ENCODE measurements around the gene DIP2C.
"Not testable (repeated sequence)": the region's sequence is repeated elsewhere in the genome, so short reads cannot be mapped to it uniquely, and the experiment has no call there.

The DIP2C gene

DNA sequence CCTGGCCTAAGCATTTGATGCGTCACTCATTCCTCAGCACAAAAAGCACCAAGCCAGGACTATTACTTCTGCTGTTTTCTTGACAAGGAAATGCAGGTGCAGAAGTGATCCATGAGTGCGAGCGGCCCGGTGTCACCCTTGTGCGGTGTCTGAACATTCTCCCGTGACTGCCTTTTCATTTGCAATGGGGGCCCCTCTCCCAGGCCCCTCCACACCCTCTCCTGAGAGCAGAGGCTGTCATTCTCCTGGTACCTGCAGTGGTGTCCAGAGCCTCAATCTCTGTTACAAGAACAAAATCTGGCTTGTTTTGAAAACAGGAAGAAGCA is 213.1 kb downstream of the DIP2C start:
- no peak for DNase-seq

DNA sequence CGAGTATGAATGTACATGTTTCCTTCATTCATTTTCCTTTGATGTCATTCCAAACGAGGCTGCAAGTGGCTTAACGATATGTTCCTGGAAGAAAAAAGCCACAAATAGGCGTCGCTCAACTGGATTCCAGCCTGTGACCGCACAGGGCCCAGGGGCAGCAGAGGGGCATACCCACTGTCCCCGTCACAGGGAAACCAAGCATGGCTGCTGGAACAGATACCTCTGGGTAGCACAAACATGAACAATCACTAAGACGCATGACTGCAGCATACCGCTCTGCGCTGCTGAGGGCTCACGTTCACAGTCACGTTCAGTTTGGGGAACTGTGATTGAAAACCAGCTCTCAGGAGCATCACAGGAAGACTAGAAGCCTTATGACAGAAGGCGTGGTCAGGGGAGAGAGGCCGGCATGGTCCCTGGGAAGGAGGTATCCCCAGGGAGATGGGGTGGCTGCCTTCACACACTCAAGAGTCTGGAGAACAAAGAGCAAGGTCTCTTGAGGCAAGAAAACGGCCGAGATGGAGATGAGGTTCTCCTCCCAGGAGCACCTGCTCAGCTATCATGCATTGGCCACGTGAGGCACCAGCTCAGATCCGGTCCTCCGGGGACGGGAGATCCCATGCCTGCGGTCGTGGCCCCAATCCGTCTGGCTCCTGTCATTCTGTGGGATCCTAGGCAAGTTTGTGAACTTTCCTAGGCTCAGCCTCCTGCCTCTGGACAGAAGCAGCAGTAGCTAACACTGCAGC is 213.6 kb downstream of the DIP2C start:
- DNase-seq: peak in 1 of 2 experiments; percentile 3

DNA sequence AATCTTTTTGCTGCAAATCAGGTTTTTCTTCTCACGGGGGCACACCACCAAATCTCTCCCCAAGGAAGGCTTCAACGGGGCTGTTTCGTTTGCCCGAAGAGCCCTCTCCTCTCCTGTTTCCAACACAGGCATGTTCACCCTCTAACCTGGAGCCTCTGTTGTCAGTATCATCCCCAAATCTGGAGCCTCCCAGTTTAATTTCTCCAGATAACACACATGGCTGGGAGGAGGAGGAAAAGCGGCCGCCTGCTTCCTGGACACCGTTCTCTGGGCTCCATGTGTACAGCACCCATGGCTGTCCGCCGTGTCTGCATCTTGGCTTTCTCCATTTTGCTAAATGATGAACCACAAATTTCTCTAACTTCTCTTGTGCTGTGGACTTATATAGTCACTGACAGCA is 214.5 kb downstream of the DIP2C start:
- DNase-seq: no peak

DNA sequence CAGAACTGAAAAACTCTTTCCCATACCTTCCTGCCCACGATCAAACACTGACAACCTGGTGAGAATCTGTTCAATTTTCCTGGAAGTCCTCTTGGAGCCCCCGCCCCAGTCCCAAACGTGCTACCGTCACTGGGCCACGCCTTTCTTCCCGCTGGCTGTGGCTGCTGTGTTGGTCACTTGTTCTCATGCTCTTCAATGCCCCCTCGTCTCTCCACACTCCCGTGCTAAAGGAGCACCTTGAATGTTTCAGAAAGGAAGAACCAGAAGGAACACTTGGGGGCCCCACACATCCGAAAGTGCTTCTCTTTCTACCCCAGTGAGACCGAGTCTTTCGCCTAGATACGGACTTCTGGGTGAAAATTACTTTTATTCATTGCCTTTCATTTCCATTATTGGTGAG is 215.1 kb downstream of the DIP2C start:
- DNase-seq: no peak

DNA sequence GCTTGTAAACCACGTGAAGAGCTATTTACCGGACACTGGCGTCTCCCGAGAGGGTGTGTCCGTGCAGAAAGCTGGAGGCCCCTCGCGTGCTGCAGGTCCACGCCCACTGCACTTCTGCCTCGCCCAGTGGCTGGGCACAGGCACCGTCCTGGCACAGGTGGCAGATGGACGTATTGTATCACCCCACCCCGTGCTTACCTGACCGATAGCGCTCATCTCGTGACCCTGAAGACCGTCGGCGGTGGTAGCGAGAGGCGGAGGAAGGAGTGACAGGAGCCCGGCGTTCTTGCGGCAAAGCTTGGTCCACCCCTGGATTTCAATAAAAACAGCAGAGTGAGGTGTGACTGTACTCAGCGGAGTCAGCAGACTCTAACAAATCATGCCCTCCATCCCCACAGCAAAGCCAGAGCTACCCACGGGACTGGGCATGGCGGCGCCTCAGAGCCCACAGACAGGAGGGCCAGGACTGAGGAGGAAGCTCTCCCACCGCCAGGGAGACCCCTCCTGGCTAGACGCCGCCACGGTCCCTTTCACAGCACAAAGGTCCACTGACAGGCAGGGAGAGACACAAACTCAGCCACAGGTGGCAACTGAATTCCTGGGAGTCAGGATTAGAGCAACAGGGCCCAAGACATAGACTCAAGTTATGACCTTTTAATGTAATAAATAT is 217.1 kb downstream of the DIP2C start:
- DNase-seq: no peak

DNA sequence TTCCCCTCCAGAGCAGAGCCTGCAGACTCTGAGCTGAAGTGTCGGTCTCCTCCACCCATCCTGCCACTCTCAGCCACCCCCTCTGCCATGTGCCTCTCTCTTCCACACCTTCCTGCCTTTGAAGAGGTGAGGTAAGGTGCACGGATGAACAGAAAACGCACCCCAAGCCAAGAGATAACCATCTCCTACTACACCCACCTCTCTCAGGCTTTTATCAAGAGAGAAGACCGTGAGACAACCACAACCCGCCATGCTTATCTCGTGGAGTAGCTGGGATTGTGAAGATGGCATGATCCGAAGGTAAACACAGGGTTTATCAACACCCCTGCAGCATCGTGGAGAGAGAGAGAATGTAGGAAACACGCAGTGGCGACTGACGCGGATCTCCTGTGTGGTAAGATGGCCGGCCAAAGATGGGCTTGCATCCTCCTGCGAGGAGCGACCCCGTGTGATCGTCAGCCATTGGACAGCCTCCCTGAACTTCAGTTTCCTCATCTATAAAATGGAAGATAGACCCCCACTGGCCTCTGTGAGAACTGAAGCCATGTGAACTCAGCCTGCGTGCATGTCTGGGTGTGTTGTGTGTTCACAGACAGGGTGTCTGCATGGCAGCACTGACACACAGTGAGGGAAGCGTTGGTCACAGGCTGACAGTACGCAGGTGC is 219.0 kb downstream of the DIP2C start:
- peak; percentile 34 to 45 for DNase-seq

DNA sequence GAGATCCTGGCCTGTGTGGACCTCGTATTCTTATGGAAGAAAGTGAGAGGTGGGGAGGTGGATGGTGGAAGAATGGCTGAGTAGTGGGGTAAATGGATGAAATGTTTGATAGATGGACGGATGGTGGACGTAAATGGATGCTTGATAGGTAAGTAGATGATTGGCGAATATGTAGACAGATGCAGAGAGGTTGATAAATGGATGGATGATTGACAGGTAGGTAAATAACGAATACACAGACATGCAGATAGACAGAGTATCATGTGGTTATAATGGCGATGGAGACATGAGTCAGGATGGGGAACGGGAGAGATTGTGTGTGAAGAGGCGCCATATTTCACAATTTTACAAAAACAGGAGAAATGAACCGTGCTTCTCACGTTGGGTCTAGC is 219.5 kb downstream of the DIP2C start:
- DNase-seq: no peak

DNA sequence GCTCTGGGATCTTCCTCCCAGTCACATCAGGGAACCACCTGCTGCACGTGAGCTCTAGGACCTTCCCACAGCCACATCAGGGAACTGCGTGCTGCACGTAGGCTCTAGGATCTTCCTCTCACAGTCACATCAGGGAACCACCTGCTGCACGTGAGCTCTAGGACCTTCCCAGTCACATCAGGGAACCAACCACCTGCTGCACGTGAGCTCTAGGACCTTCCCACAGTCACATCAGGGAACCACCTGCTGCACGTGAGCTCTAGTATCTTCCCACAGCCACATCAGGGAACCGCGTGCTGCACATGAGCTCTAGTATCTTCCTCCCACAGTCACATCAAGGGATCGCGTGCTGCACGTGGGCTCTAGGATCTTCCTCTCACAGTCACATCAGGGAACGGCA is 229.7 kb downstream of the DIP2C start:
- no peak for DNase-seq

DNA sequence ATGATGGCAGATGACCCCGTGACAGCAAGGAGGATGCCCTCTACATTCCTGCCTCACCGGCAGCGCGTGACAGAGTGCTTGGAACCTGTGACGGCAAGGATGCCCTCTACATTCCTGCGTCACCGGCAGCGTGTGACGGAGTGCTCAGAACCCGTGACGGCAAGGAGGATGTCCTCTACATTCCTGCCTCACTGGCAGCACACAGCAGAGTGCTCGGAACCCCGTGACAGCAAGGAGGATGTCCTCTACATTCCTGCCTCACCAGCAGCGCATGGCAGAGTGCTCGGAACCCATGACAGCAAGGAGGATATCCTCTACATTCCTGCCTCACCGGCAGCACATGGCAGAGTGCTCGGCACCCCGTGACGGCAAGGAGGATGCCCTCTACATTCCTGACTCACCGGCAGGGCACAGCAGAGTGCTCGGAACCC is 231.0 kb downstream of the DIP2C start:
- DNase-seq: no peak

DNA sequence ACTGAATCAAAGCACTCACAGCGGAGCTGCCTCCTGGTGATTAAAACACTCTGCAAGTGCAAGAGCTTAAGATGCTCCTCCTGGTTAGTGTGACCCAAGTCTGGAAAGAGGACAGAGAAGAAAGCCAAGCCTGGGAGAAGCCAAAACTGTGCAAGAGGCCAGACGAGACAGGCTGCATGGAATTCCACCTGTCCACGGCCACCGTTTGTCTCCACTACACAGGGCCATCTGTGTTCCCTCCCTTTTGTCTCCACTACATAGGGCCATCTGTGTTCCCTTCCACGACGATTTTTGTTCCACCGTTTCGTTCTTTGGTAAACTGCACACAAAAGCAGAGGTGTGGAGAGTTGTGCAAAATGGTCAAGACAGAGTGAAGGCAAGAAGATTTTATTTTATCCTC is 233.0 kb downstream of the DIP2C start:
- DNase-seq: no peak

DNA sequence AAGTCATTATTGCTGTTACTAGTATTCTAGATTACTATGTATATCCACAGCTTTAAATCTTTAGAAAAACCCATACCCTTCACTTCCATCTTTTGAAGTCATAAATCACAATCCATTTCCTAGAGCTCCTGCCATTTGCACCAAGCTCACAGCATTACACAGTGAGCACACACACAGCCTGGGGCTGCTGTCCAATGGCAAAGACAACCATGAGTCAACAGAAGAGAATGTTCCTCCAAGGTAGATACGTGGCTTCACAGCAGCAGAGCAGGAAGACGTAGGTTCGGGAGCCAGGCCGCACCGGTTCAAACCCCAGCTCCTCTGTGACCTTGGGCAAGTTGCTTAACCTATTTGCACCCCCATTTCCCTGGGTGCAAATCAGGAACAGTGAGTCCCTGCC is 234.6 kb downstream of the DIP2C start:
- DNase-seq: no peak

DNA sequence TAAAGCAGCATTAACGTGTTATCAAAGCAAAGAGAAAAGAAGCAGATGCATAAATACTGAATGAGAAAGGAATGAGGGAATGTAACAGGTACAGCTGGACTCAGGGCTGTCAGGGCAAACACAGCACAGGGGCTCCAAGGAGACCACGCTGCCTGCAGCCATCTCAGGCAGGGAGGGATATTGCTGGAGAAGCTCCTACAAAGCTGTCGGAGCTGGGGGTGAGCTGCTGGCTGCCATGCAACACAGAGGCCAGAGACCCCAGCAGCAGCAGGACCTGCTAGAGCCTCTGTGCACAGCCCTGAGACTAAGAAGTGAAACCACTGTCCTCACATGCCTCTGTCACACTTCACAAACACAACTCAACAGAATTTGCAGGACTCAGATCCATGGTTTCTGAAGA is 235.8 kb downstream of the DIP2C start:
- DNase-seq: no peak

DNA sequence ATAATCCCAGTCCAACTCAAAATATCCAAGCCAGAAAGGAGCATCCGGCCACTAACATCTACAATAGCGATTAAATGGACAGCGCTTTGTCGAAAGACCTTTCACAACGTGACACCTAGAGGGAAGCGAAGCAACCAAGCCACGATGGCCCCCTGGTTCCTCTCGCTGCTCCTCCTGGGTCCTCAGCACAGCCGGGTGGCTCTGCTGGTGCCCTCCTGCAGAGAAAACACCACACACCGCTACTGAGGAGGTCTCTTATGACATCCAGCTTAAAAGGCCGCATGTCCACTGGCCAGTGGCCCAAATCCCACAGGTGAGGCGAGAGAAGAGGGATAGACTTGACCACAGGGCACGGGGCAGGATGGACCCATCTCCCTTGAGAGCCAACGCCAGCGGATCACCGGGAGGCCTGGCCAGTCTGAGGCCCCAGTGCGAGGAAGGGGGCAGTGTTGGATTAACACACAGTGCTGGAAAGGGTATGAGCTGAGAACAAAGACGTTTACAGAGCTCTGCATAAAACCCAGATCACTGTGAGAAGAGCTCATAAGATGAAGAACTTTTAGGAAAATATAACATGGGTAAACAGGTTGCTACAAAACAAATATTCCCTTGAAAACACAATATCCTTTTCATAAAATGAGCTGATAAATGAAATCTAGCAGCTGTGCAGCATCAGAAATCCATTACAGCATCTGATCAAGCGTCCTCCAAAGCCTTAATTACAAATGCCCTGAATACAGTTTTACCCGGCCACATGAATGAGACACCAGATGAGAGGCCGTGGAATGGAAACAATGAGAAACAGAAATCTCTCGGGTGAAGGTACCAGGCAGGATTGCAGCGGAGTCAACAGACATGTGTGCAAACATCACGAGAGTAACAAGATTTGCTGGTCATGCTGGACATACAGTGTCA is 236.7 kb downstream of the DIP2C start:
- DNase-seq: no peak

DNA sequence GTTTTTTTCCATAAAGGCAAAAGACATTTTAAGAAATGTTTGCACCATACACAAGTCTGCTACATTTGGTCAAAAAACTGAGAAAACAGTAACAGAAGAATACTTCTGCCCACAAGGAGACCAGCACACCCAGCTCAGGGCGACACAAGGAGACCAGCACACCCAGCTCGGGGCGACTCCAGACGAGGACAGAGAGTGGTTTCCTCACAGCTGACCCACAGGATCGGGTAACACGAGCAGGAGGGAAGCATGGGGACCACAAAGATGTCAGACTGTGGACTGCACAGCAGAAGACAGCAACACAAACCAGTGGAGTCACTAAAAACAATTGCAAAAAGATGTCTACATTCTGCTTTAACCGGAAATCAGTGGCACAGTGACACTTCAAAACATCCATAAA is 237.6 kb downstream of the DIP2C start:
- no peak for DNase-seq

DNA sequence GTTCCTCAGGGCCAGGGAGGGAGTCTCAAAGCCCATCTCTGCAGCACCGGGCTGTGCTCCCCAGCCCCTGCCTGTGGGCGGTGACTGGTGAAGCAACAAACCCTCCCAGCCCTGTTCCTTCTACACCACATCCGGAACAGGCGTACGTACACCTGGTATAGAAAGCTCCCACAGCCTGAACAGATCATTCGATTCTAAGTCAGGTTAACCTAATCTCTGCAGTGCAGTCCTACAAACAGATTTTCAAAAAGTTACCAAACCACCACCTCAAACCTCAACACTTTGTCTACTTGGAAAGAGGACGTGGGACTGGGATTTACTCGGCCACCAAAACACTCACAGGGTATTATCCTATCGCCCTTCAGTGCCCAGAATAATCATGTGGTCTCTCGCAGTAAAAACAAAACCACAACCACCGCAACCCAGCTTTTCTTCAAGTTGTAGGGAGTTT is 238.4 kb downstream of the DIP2C start:
- DNase-seq: peak; percentile 60 to 68

DNA sequence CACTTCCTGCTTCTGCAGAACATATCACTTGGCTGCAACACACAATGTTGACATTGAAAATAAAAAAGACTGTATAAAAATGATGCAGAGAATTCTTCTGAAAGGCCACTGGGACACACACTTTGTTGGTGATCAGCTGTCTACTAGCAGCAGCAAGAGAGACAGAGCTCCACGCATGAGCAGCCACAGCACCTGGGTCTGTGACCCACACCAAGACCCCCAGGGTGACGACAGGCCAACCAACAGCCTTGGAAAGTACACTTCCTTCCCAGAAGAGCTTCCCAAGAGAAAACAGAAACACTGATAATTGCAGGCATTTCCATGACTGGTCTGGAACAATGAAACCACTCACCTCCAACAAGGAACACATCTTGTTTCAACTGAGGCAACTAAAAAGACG is 239.0 kb downstream of the DIP2C start:
- no peak for DNase-seq

DNA sequence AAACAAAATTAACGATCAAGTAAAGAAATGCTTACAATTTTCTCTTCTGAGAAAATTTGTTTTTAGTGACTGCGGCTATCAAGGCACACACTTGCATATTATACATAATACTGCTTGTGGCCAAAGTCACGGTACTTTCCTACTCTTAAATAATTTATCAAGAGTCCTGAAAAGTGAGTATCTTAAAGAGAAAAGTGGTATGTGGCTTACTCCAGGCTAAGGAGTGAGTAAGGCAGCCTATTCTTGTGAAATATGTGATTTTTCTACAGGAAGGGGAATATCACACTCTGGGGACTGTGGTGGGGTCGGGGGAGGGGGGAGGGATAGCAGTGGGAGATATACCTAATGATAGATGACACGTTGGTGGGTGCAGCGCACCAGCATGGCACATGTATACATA is 240.1 kb downstream of the DIP2C start:
- DNase-seq: not testable (repeated sequence)

DNA sequence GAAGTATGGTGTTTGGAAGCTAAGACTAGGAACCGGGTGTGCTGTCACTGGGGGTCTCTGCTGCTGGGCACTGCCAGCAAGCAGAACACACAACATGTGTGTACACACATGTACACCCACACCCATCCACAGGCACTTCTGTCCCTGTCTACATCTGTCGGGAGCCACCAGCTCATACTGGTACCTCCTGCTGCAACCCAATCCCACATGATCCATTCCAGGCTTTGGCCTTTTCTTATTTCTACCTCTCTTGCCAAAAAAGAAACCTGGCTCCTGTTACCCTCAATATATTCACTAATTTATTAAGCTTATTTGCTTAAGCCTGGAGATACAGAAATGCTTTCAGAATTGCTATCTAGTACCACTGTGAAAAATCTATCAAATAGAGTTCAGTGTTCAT is 246.0 kb downstream of the DIP2C start:
- no peak for DNase-seq

DNA sequence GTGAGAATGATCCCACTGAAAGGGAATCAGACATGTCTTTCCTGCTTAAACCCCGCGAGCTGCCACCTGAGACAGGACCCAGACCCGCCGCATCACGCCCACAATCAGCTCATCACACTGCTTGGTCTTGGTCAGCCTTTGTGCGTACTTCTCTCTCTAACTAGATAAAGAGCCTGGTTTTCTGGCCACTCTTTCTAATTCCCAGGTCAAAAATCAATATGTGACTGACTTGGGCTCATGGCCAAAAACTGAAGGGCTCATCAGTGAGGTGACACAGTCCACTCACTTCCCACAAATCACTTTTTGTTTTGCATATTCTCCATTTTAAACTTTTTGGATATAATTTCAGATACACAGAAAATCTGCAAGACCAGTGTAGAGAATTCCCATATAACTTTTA is 247.3 kb downstream of the DIP2C start:
- DNase-seq: no peak

DNA sequence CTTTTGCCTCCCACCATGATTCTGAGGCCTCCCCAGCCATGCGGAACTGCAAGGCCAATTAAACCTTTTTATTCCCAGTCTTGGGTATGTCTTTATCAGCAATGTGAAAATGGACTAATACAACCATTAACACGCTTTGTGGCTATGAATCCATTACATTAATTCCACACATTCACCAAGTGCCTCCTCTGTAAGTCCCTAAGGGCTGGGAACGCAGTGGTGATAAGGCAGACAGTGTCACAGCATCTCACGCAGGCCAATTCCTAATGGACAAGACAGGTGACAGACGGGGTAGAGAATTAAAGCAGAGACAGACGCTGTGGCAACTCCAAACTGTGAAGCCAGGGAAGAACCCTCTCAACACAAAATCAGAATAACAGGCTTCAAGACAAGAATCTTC is 247.8 kb downstream of the DIP2C start:
- DNase-seq: no peak

DNA sequence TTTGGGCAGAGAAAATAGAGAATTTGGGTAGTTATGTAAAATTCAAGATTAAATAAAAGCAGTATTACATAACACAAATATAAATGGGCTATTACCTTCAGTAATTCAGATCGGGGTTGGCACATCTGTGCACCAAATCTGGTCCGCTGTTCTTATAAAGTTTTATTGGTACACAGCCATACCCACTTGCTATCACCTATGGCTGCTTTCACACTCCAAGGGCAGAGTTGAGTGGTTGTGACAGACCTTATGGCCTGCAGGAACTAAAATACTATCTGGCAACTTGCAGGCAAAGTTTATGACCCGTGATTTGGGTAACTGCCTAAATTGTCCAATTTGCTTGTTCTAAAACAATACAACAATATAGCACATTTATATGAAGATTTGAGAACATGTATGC is 249.3 kb downstream of the DIP2C start:
- no peak for DNase-seq

DNA sequence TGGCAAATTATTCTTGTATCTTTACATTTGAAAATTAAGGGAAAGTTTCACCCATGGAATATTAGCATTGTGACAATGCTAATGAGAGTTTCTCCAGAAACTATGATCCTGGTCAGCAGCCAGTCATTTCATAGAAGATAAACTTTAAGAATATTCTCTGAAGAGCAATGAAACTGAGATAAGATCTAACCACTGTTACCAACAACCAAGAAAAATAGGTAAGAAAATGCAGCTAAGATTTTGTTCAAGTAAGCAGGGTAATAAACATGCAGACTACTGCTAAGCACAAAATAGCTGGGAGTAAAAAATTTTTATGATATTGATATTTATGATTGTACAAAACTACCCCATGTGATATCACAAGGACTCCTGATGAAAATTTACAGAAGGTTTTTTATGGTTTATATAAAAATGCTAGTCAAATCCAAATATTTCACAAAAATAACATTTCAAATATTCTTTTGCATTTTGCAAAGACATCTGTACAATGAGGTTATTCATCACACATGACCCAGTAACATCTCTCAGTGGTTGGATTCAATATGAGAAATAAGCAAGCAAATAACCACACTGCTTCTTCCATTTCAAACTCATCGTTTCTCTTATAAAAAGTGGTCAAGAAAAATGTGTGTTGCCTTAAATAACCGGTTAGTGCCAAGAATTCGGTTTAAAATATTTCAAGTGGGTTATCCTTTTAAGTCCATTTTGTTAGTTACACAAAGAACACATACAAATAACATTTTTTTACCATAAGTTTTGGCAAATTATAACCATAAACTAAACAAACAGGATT is 251.6 kb downstream of the DIP2C start:
- no peak for DNase-seq
